M059J (cell line): ENCODE results near the gene SCAMP3. TPM values are rescaled to one million over a fixed set of nuclear protein-coding genes. Genes with fewer than 3 reads are reported as not detected.

ENCODE experiments used
- DNase-seq: peaks from one replicate; pipeline ENCODE4 v3.0.0-alpha.2; 2012; ENCODE audit warnings: low read depth
- total RNA-seq: library from RNA; depleted of rRNA; stranded (reverse); fragments of >200 nt; shearing (Covaris generic); gene quantifications from 2 replicates; pipeline ENCODE4 v1.2.3, GENCODE V29; 2014

Gene SCAMP3
- total RNA-seq, 1 experiment from 2014 or later, result 125 TPM

DNA sequence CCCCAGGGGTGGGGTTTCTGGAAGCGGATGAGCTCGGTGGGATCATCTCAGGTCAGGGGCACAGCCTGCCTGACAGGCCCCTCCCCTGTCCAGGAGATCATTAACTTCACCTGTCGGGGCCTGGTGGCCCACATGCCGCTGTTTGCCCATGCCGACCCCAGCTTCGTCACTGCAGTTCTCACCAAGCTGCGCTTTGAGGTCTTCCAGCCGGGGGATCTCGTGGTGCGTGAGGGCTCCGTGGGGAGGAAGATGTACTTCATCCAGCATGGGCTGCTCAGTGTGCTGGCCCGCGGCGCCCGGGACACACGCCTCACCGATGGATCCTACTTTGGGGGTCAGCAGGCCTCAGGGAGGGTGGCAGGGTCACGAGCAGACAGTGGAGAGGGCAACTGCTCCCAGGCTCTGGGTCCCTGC lies 23.5 kb upstream of the SCAMP3 start:
- no peak for DNase-seq

DNA sequence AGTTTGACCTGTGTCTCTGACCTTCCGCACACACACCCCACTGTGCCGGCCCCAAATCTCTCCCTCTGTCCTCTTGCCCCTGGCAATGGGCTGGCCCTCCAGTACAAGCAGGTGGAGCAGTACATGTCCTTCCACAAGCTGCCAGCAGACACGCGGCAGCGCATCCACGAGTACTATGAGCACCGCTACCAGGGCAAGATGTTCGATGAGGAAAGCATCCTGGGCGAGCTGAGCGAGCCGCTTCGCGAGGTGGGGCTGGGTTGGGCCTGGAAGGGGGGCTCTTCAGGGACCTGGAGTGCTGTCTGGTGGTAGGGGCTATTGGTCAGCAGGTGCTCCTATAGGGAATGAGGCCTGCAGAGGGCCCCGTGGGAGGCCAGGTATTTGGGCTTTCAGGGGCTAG lies 22.9 kb upstream of the SCAMP3 start:
- no peak for DNase-seq

DNA sequence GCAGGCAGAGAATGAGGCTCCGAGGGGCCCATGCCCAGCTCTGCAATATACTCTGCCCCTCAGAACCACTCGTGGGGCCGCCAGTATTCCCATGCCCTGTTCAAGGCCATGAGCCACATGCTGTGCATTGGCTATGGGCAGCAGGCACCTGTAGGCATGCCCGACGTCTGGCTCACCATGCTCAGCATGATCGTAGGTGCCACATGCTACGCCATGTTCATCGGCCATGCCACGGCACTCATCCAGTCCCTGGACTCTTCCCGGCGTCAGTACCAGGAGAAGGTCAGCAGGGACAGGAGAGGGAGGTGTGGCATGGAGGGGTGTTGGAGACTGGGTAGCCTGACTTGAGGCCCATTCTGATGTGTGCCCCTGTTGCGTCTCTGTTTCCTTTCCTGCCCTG lies 22.3 kb upstream of the SCAMP3 start:
- DNase-seq, result no peak

DNA sequence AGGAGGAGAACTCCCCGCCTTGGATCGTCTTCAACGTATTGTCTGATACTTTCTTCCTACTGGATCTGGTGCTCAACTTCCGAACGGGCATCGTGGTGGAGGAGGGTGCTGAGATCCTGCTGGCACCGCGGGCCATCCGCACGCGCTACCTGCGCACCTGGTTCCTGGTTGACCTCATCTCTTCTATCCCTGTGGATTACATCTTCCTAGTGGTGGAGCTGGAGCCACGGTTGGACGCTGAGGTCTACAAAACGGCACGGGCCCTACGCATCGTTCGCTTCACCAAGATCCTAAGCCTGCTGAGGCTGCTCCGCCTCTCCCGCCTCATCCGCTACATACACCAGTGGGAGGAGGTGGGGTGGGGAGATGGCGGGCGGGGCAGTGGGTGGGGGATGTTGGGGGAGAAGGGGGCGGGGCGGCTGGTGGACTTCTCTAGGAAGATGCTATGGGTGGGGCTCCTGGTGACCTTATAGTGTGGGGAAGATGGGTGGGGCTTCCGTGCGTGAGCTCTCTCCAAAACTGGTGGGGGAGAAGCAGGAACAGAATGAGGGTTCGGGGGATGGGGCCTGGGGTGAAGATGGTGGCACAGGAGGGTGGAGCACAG lies 20.4 kb upstream of the SCAMP3 start:
- no peak for DNase-seq

DNA sequence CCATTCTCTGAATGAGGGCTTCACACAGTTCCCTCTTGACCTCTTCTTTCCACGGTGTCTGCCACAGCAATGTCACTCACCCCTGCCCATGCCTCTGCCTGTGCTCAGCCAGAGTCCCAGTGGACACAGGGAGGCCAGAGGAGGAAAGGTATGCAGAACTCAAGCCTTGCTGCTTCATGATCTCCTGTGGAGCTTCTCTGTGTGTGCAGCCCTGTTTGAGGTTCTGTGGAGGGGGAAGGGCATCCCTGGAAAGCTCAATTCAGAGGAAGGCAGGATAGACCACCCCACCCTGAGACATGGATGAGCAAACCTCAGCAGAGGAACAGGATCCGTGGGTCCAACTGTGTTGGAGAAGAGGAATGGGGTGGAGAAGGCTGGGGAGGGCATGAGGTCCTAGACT lies 17.1 kb upstream of the SCAMP3 start:
- DNase-seq, result no peak

DNA sequence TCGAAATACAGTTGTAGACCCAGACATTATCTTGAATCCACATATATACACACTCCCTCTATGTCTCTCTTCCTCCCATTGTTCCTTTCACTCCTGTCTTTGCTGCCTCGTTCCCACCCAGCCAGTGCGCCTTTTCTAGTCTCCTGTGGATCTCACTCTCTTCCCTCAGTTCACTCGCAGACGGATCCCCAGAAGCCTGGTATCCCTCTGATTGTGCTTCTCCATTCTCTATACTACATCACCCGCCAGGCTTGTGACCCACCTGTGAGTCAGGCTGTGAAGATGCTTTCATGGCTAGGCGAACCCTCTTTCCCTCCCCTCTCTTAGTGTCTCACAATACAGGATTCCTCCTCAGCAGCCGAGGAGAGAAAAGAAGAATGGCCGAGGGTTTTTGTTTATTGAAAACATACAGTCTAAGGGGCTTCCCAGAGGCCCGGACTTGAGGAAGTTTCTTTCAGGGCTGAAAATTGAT lies 16.6 kb upstream of the SCAMP3 start:
- DNase-seq, result no peak

DNA sequence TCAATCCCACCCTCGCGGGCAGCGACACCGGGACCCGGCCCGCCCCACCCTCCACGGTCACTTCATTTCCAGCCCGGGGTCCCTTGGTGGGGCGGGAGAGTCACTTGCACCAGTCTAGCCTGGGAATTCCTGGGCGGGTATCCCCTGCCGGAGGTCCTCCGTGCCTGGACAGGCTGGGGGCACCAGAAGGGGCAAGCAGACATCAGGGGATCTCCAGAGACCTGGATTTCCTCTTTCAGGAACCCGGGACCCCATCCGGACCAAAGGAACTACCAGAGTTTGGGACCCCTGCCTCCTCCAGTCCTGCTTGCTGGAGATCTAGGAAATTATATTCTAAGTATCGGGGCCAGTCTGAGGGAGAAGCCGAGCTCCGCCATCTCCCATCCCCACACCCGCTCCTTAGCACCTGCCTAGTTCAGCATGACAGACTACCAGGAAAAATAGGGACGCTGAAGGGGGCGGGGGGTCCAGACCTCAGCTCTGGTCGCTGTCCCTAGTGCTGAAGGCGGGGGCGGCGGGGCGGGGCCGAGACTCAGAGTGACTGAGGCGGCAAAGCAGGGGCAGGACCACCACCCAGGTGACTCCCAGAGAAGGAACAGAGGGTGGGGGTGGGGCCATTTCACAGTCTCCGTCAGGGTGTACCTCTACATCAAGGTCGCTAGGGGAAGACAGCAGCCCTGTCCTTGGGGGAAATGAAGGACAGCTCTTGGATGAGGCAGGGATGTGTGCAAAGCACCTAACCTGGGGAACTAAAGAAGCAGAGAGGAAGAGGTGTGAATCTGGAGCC lies 15.9 kb upstream of the SCAMP3 start:
- DNase-seq, result peak; percentile 33

DNA sequence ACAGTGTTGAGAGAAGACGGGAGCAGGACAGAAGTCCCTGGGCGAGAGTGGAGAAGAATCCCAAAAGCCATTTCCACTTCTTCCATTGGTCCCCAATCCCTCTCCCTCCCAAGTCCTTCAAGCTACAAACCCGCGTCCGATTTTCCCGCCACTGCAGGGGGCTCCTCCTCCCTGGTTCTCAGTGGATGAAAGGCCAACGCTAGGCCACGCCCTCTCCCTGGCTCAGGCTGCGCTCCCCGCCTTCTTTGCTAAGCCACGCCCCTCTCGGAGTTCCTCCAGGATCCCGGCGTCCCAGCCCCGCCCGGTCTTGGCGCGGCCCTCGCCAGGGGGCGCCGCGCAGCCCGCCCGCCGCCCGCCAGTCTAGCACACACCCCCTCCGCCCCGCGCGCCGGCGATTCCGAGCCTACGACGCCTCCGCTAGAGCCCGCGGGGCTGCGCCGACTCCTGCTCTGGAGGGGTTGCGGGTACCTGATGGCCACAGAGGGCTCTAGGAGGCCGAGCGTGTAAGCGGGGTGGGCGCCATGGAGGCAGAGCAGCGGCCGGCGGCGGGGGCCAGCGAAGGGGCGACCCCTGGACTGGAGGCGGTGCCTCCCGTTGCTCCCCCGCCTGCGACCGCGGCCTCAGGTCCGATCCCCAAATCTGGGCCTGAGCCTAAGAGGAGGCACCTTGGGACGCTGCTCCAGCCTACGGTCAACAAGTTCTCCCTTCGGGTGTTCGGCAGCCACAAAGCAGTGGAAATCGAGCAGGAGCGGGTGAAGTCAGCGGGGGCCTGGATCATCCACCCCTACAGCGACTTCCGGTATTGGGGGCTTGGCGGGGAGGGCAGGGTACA lies 15.1 kb upstream of the SCAMP3 start, which contains the start of gene HCN3:
Gene HCN3, plus strand, starts transcription at position 394 of the 832 bp plus-strand sequence. Its CDS starts 128 bp downstream, at position 522.
- DNase-seq, result peak; percentile 93

DNA sequence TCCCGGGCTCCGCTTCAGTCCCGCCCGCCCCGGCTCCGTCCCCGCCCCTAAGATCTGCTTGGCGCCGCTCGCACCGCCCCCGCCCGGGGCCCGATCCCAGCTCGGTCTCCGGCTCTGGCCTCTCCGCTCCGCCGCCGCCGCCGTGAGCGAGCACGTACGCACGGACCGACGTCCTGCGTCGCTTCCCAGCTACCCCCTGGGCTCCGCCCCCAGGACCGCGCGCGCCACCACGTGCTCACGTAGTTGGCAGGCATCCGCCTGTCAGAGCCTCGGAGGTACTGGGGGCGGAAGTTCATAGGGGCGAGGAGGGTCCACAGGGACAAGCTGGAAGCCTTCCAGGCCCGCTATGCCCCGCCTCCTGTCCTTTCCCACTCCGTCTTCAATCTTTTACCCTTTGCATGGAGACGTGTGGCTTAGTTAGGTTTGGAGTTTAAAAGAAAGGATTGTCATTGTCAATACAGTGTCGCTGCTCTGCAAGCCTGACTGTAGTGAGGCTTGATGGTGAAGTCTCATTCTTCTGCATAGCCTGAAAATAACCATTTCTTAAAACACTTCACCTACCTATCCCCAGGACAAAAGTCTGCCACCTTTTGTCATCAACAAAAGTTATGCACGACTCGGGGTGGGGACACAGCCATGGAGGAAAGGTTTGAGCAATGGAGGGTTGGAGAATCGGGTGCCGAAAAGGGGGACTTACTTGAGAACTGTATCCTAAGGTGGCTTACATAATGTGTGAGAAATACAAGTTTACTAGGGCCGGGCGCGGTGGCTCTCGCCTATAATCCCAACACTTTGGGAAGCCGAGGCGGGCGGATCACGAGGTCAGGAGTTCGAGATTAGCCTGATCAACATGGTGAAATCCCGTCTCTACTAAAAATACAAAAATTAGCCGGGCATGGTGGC lies 11.4 kb upstream of the SCAMP3 start, which contains the start of gene CLK2:
Gene CLK2, minus strand, starts transcription at position 162 of the 903 bp plus-strand sequence. CDS start 2,527 bp downstream, outside the sequence.
- DNase-seq, result peak; percentile 92

DNA sequence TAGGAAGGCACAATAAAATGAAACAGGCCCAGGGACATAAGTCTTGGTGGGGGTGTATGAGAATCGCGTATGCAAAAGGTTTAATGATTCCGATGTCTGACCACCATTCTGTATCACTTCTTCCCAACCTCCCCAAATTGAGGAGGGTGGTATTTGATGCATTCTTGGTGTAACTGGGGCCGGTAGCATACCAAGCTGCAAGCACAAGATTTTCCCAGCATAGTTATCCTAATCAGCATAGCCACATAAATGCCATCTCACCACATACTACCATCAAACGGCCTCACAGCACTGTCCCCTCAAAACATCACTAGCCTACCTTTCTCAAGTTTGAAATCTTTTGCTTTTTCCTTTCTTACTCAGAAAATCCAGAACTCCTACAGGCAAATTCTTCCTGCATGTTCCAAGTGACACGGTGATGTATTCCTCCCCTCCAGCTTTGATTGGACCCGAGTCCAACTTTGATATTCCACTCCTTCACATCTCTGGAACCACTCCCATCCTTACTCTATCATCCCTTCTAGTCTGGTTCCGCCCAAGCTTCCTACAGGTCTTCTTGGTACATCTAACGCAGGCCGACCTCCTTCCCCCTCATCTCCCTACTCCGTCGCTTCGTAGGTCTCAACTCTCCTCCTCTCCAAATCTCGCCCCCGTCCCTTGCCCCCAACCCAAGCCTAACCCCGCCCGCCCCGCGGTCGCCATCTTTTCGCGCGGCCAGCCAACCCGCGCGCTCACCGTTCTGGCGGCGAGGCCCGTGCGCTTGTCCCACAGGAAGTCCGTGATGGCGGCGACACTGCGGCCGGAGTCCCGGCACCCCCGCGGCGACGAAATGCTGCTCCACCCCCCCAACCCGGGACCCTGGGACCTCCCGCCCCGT lies 10.5 kb upstream of the SCAMP3 start:
- DNase-seq, result peak; percentile 64

DNA sequence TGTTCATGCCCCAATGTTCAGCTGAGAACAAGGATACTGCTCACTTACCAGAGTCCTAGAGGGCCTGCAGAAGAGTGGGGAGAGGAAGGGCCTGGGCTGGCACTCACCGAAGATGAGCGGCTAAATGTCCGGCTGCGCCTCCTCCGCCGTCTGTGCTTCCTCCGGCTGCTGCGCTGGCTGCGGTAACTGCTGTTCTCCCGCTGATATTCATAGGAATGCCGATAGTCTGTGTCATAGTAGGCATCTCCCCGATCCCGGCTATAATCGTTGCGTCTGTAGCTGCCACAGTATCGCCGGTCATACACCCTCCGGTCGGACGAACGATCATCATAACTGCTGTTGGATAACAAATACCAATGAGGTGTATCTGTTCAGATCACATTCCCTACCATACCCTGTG lies 7.2 kb upstream of the SCAMP3 start:
- DNase-seq, result no peak

DNA sequence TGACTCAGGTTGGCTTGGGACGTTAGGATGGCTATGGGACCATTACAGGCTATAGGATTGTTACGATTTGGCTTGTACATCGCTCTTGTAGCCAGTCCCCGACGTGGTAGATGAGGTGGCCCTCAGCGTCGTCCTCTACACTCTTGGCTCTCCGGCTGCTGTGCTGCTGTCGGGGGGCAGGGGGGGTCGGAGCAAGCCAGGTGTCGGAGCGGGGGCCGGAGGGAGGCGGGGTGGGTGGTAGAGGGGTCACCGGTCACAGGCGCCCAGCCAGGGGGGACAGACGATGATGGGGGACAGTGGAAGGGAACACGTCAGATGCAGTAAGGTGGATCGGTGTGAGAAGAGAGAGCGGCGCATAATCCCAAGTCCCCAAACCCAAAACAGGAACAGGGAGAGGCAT lies 6.5 kb upstream of the SCAMP3 start:
- DNase-seq, result no peak

DNA sequence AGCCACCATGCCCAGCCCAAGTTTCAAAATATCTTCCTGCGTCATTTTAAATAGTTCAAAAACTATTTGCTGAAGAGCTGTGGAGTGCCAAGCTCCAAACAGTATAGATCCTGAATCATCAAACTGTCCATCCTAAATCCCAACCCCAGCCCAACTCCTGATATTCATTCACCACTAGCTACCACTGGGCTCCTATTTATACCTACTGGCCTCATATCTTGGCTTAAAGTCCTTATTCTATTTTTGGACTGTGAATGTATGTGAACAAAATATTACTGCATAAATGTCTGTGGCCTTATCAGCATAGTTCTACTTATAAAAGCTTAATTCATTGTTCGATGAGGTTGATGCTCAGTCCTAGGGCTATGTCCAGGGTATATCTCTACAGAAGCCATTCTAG lies 5.2 kb upstream of the SCAMP3 start:
- no peak for DNase-seq

DNA sequence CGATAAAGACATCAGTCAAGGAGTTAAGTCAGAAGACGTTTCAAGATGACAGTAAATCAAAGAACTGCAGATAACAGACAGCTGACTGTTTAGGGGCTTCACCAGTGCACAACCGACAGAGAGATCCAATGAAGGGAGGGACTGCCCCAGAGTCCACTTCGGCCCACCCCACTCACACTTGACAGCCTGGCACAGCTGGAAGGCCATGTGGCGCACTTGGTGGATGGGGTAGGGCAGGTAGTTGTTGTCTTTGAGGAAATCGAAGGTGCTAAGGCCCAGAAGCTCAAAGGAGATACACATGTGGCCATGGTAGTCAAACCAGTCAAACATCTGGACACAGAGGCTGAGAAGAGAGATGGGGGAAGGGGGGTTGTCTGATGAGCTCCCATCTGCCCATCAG lies 4.4 kb upstream of the SCAMP3 start:
- DNase-seq, result no peak

DNA sequence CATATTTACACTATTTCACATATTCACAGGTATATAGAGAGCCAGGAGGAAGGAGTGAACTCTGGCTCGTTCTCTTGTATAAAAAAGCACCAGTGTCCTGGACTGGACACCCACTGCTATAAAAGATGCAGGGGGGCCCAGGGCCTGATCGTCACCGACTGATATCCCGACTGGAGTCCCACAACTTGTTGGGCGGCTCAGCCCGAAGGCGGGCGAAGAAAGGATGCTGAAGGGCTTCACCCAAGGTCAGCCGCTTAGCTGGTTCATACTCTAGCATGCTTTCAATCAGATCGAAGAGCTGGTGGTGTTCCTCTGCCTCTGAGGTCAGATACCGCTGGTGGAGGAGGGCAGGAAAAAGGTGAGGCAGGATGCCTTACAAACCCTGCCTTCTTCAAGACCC lies 907 bp upstream of the SCAMP3 start:
- DNase-seq, result no peak

DNA sequence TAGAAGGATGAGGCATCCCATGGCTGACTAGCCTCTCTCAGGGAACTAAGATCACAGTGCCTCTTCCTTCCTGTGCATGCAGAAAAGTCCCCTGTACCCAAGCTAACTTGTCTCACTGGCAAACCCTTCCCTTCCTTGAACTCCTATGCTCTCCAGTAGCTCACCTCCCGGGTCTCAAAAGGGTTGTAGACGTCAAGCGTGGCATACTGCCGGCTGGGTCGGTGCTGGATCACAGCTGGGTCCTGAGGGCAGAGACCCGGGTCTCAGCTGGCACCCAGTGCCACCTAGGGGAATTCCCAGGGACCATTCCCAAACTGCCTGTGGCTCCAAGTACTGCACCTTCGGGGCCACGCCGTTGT lies 688 bp downstream of the SCAMP3 start:
- no peak for DNase-seq

DNA sequence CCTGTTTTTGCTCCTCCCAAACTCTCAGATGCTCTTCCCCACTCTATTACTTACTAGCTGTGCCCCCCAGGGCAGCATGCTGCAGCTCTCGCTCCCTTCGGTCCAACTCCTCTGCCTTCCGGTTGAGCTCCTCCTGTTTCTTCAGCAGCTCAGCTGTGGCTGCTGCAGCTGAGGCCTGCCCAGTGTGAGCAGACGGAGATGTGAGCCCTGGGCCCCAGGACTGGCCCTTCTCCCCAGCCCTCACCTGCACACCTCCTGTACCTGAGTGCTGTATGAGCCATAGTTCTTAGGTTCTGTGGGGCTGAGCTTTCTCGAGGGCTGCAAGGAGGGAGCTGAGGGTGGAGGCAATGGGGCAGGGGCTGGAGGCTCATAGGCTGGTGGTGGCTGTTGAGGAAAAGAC lies 1.9 kb downstream of the SCAMP3 start:
- no peak for DNase-seq

DNA sequence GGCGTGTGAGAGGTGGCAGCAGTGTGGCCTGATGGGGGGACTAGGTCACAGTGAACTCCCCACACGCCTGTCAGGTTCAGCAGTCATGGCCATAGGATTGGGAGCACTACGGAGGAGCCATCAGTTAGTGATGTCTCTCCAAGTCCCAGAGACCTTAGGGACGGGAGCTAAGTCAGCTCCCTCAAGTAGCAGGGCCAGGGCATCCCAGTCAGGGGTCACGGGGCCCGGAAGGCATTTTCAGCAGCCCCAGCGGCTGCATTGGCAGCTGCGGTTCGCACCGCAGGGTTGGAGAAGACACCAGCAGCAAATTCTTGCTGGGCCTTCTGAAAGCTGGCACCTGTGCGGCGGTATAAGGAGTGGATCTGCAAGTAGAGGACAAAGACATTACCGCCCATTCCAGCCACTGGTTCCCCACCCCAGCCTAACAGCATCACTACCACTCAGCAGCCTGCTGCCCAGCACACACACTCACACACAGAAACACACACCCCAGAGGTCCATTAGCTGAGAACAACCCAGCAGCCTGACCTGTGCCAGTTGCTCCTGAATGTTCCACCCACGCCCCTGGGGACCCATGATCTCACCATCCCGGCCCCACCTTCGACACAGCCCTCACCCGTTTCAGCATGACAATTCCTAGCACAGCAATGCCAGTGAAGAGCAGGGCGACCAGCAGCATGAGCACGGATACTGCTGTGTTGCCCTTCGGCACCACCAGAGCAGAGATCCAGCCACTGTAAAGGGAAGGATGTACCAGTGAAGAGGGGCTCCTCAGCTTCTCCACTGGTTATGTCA lies 5.9 kb downstream of the SCAMP3 start:
- no peak for DNase-seq

DNA sequence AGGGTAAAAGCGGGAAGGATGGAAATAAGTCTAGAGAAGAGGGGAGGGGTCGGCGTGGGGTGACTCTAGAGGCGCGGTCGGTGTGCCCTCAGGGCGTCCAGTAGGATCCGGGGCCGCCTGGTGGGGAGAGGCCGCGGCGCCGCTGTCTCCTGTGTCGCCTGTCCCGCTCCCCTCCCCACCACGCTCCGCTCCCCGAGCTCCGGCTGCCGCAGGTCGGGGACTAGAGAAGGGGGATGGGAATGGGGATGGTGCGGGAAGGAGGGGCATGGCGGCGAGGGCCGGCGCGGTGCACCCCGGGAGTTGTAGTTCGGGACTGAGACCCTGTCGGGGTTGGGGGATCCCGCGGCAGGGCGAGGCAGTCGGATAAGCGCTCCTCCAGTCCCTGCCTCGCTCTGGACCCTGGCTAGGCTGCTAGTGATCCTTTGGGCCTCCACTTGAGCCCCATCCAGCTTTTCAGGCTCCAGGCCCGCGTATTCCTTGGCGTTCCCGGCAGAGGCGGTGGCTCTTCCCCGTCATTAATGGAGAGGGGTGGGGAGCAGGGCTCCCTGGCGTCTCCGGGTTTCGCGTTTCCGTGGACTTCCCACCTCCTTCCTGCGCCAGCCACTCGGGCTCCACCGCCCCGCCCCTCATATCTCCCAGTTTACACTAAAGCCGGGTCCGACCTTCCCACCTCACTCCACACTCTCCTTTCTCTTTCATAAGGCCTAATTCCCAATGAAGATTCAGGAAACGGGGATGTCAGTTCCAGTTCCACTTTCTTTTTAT lies 6.7 kb downstream of the SCAMP3 start, which contains the start of gene ENTREP3:
Gene ENTREP3, minus strand, starts transcription at position 241 of the 765 bp plus-strand sequence. CDS start 606 bp downstream, outside the sequence.
- DNase-seq, result peak; percentile 84
